Inflammatory macrophage treated with lipopolysaccharide for 1 hour (primary cell): Measurements from ENCODE around the gene RCOR1.
A peak's percentile ranks its signal among the peaks of the same experiment; 100 is the strongest.
"Not testable (repeated sequence)": the region's sequence is repeated elsewhere in the genome, so short reads cannot be mapped to it uniquely, and the experiment has no call there.

Experiments
- DNase-seq, 2 donors: peaks; one replicate each; pipeline ENCODE4 v3.0.0-alpha.2; 2020 to 2022

The RCOR1 gene

GRCh38 chr14:102754370-102755262, 162.2 kb downstream of the RCOR1 start:
- DNase-seq, result no peak

DNA sequence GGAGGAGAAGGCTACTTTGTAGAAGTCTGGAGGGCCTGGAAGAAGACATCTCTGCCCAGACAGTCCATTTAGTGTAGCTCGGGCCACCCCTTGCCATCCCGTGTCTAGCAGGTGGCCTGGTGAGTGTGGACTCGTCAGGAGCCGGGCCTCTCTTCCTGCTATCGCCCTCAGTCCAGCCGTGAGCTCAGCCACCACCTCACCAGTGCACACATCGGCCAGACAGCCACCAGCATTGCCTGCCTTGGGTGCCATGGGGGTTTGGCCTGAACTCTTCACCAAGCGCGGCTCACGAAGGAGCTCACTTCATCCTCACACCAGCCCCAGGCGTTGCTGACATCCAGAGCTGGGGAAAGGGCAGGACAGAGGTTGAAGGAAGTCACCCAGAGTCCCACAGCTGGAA, 165.2 kb downstream of the RCOR1 start:
- no peak for DNase-seq

DNA sequence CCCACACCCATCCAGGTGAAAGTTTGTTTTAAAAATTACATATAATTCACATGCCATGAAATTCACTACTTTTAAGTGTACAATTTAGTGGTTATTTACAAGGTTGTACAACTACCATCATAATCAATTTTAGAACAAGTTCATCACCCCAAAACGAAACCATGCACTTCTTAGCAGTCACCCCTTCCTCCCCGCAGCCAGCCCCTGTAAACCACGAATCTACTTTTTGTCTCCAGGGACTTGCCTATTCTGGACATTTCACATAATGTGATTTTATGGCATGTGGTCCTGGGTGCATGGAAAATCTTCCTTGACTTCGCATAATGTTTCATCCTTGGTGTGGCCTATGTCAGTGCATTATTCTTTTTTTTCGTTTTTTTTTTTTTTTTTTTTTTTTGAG, 165.6 kb downstream of the RCOR1 start:
- no peak for DNase-seq

- DNase-seq, result no peak
Measured at GRCh38 chr14:102759456-102760187, 167.2 kb downstream of the RCOR1 start.

DNA sequence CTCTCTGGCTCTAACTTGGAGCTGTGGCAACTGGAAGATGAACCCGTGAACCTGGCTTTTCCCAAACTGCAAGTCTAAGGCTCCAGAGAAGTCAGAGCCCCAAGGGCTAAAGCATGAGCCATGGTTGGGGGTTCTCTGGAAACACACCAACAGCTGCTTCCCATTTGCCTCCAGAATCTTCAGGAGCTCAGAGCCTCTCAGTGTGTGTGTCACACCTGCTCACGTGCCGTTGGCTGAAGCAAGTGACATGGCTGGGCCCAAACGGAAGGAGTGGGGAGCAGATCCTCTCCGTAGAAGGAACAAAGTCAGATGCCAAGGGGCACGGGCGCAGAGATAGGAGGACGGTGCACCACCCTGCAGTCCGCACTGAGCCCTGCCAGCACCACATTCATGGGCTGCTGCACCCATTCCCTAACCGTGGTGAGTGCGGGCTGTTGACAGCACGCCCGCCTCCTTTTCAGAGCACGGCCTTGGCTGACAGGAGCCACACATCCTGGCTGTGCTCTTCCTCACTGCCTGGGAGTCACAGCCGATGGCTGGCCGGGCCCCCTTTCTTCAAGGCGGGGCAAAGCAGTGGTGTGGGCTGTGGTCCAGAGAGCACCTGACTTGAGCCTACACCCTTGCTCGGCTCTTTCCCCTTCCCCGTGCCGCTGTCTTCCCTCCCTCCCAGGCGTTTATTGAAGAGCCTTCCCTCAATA, 168.2 kb downstream of the RCOR1 start:
- DNase-seq, result no peak

- no peak for DNase-seq
Measured at GRCh38 chr14:102761206-102761605, 168.8 kb downstream of the RCOR1 start.

DNA sequence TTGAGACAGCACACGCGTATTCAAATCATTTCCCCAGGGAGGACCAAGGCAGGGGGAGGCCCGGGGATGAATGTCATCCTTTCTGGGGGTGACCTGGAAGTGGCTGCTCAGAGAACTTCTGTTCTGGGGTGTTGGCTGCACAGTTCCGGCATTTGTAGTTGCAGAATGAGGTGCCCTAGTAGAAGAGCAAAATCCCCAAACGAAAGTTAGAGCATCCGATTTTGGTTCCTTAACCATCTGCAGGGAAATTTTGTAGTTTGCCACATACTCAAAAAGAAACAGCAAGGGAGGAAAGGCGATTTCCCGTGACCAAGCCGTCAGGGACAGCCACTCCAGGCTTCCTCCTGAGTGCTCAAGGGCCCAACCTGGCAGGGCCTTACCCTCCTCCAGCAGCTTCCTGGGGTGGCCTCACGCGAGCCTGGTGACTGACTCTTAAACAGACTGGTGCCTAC, 171.8 kb downstream of the RCOR1 start:
- DNase-seq, result no peak

- DNase-seq, result not testable (repeated sequence)
Measured at GRCh38 chr14:102765770-102766169, 173.3 kb downstream of the RCOR1 start.

DNA sequence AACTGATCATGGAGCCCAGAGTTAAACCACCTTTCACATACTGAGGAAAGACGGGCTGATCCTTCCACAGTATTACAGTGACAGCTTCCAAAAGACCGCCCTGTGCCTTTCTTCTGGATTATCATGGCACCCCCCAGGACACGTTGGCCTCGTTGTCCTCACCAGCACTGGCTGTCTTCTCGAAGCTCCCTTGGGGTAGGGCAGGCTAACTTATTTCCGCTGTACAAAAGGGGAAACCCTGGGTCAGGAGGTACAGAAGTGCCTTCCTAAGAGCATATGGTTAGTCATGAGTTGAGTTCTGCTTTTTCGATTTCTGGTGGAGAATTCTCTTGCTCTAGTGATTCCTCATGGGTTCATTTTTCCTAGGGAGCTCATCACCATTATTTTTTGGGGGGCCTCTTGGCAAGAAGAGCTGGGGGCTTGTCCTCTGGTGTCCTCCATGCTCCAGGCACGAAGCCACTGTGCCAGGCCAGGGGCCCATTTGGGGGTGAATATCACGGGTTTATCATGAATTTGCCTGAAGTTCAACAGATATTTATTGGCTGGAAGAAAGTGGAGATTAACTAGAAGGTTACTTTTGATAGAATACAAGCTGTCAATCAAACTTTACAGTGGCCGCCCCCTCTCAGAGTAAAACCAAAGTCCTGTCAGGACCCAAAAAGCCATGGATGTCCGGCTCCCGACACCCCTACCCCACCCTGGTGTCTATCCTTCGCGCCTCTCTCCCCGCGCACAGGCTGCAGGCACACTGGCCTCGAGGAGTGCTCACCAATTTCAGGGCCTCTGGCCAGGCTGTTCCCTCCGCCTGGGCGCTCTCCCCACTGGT, 176.0 kb downstream of the RCOR1 start:
- peak; percentile 87 to 94 for DNase-seq

- no peak for DNase-seq
Measured at GRCh38 chr14:102769049-102769327, 176.5 kb downstream of the RCOR1 start.

DNA sequence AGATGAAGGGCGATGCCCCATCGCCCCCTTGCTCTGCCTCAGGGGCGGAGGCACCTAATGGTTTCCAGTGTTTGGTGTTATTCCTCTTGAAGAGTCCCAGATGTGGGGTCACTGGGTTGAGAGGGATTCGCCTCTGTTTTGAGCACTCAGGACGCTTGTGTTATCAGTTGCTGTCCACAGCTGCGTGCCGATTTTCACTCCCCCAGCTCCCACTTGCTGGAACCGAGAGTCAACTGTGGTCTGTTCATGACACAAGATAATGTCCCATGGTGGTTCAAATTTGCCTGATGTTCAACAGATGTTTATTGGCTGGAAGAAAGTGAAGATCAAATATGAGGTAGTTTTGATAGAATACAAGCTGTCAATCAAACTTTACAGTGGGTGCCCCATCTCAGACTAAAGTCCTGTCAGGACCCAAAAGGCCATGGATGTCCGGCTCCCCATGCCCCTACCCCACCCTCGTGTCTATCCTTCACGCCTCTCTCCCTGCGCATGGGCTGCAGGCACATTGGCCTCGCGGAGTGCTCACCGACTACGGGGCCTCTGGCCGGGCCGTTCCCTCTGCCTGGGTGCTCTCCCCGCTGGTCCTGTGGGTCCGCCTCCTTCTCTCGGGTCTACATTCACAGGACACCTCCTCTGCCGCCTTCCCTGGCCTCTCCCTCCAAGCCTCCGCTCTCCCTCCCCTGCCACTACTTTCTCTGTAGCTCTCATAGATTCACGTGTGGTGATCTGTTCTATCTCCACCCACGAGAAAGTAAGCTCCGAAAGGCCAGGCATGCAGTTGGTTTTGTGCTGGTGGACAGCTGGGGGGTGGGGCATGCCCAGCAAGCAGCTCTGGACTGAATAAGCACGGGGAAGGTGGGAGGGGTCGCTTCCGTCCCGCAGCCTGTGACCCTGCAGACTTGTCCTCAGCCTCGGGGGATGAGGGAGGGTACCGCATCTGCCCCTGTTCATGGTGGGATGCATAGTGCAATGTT, 178.0 kb downstream of the RCOR1 start:
- DNase-seq, result no peak

GRCh38 chr14:102771144-102771543, 178.7 kb downstream of the RCOR1 start:
- no peak for DNase-seq

GRCh38 chr14:102772781-102773570, 180.5 kb downstream of the RCOR1 start:
- no peak for DNase-seq

GRCh38 chr14:102774391-102775153, 182.1 kb downstream of the RCOR1 start:
- peak; percentile 74 to 82 for DNase-seq

DNA sequence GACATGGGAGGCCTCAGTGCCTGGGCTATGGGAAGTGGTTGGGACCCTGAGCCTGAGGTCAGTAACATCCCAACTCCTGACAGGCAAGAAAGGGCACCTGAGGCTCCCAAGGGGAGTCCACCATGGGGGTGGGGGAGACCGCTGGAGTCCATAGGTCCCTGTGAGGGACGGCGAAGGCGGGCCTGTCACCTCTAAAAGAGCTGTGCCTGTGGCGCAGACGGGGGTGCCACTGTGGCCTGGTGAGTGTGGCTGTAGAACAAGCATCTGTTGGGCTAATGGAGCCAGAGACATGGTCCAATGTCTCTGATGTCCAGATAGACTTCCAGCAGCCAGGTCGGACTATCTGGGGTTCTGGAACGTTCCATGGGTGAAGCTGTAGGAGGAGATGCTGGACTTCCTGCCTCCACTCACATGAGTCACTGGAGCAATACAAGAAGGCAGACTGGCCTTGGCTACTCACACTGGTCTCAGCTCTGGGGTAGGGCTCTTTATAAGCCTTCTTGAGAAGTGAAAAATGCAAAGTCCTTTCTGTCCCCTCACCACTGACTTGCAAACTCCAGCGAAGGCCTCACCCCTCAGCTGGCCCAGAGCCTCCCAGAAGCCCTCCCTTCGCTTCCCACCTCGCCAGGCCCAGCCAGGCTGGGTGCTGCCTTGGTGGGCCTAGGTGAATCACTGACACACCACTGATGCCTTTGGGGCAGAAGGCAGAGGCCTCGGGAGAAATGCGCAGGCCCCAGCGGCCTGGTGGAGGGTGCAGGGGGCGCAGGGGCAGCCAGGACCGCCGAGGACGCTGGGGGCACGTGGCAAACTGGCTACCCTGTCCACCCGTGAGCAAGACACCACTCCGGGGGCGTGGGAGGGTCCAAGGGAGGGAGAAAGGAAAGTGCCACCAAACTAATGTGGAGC, 183.7 kb downstream of the RCOR1 start:
- peak; percentile 51 to 65 for DNase-seq

DNA sequence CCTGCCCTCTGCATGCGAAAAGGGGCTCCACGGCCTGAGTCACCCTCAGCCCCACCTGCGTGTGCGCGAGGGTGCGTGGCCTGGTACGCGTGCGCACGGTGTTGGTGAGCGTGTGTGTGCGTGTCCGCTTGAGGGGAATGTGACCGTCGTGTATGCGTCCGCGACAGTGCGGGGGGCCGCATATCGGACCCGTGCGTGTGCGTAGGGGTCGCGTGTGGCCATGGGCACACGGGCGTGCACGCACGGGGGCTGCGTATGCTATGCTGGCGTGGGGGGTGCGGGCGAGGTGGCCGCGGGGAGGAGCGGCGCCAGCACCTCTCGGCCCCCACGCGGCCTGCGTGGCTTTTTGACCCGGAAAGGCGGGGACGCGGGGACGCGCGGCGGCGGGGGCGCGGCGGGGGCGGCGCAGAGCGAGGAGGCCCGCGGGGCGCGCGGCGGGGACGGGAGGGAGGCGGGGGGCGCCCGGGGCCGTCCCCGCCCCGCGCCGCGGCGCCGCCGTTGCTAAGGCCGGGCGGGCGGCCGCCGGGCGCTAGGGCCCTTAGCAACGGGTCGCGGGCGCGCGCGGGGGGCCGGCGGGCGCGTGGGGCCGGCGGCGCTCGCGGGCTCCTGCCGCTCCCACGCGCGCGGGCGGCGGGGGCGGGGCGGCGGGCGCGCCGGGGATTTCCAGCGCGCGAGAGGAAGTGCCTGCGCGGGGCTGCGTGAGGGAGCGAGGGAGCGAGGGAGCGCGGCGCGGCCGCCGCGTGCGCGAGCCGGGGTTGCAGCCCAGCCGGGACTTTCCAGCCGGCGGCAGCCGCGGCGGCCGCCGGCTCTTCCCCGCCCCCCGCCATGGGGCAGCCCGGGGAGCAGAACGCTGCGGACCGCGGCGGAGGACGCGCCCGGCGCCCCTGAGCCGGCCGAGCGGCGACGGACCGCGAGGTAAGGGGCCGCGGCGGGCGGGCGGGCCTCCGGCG, 184.6 kb downstream of the RCOR1 start, which contains the start of gene TRAF3:
TSS of gene TRAF3 (plus strand) at position 689 of the 950 bp plus-strand sequence. CDS start 92,753 bp downstream, outside the sequence.
- DNase-seq, result peak; percentile 72 to 84

DNA sequence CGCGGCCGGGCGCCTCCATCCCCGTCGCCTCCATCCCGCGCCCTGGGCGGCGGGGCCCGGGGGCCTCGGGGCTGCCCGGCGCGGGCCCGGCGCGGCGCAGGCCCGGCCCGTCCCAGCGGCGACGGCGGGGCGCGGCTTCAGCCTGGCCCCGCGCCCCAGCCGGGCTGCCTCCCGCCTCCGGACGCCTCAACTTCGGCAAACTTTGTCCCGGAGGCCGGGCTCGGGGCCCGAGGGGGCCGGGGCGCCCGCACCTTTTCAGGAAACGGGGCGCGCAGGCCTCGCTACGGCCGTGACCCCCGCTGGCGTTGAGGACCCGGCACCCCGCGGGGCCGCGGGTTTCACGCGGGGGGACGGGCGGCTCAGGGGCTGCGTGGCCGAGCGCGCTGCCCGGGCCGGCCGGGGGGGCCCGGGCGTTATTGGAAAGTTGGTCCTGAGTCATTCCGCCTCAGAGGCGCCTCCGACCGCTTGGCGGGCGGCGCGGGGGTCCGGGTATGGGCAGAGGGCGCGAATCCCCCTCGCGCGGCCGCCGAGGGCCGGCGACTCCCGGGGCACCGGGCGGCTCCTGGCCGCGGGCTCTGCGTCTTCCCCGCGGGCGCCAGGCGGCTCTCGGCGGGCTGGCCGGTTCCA, 185.4 kb downstream of the RCOR1 start:
- DNase-seq, result no peak
